ENCODE measurements around the gene CFB. TPM values are rescaled to one million over a fixed set of nuclear protein-coding genes. Genes with fewer than 3 reads are reported as not detected.

Gene CFB
- total and polyA plus RNA-seq, 4 experiments from 2014 or later, result 0.64 TPM; not detected in 3

GRCh38 chr6:31948306-31948705, 2.4 kb downstream of the CFB start:
- Mint-ChIP-seq H3K27ac (peak overlapping the region in 2 of 7 donors; percentile 43 to 71), H3K4me1 (no peaks in the 10 kb centered on the region), H3K36me3 (peaks cover 8 to 15% of the 10 kb centered on the region in 2 donors), H3K27me3 (peaks cover 10 to 12% of the 10 kb centered on the region in 2 donors), H3K4me3 (no peak overlapping the region), H3K9me3 (peaks cover 0 to 2% (median 0%) of the 10 kb centered on the region in 8 donors)
- no peak for DNase-seq
- CTCF ChIA-PET (ENCODE audit: partially characterized antibody), result no interaction called here
- Histone ChIP-seq H3K27ac (ENCODE audit: low read depth, low read length) (no peak overlapping the region), H3K27me3 (ENCODE audit: insufficient read depth, low read length) (no peaks in the 10 kb centered on the region), H3K36me3 (ENCODE audit: insufficient read depth, low read length) (peaks cover 14% of the 10 kb centered on the region), H3K4me3 (ENCODE audit: low read length in 2 of 2) (no peak overlapping the region), H3K4me1 (ENCODE audit: insufficient read depth, low read length) (no peaks in the 10 kb centered on the region), H3K9me3 (ENCODE audit: control insufficient read depth in 1 of 2, low read length in 2 of 2) (no peaks in the 10 kb centered on the region)
- POLR2A ChIA-PET (ENCODE audit: partially characterized antibody), result no interaction called here
- intact Hi-C loops (cut with micrococcal nuclease), result no loop called here

- no peak overlapping the region for H3K27ac ChIP-seq (ENCODE audit: low read depth, low read length)
- Mint-ChIP-seq H3K27me3 (peaks cover 6 to 11% of the 10 kb centered on the region in 2 donors), H3K27ac (peak overlapping the region in 3 of 7 donors; percentile 29 to 74 (median 43)), H3K36me3 (peaks cover 13 to 21% of the 10 kb centered on the region in 2 donors), H3K9me3 (peaks cover 0 to 2% (median 0%) of the 10 kb centered on the region in 8 donors), H3K4me3 (no peak overlapping the region), H3K4me1 (no peaks in the 10 kb centered on the region)
- no peak for DNase-seq
- POLR2A ChIA-PET (ENCODE audit: partially characterized antibody), result interaction anchor here (2.7 to 6.0 kb wide), 2 partner anchors 10 to 23 kb away, joined by 11 to 36 read pairs; partner anchors contain the start of genes DXO, NELFE and SKIC2
- intact Hi-C loops (cut with micrococcal nuclease), result no loop called here
- CTCF ChIA-PET (ENCODE audit: partially characterized antibody), result no interaction called here
- peaks cover 20% of the 10 kb centered on the region for H3K36me3 ChIP-seq (ENCODE audit: insufficient read depth, low read length)
- H3K4me1 ChIP-seq (ENCODE audit: insufficient read depth, low read length), result no peaks in the 10 kb centered on the region
- H3K9me3 ChIP-seq (ENCODE audit: control insufficient read depth in 1 of 2, low read length in 2 of 2), result no peaks in the 10 kb centered on the region
- no peak overlapping the region for H3K4me3 ChIP-seq (ENCODE audit: low read length in 2 of 2)
- no peaks in the 10 kb centered on the region for H3K27me3 ChIP-seq (ENCODE audit: insufficient read depth, low read length)
Observed at GRCh38 chr6:31948753-31949413, 3.0 kb downstream of the CFB start.

GRCh38 chr6:31949926-31950548, 4.1 kb downstream of the CFB start:
- ChIA-PET POLR2A (ENCODE audit: partially characterized antibody) (interaction anchor here (1.1 to 6.0 kb wide), 3 partner anchors 9 to 298 kb away, joined by 5 to 36 read pairs (median 11); partner anchors contain the start of genes BAG6, DXO, NELFE and SKIC2), CTCF (ENCODE audit: partially characterized antibody) (interaction anchor here (0.7 to 1.1 kb wide), 2 partner anchors 29 to 120 kb away, joined by 3 read pairs; no protein-coding TSS in a partner anchor)
- intact Hi-C loops (cut with micrococcal nuclease), result no loop called here
- Mint-ChIP-seq H3K27ac (peak overlapping the region in 2 of 7 donors; percentile 11 to 15), H3K36me3 (peaks cover 25 to 33% of the 10 kb centered on the region in 2 donors), H3K9me3 (no peaks in the 10 kb centered on the region), H3K4me3 (no peak overlapping the region), H3K27me3 (peaks cover 5 to 6% of the 10 kb centered on the region in 2 donors), H3K4me1 (no peaks in the 10 kb centered on the region)
- DNase-seq, result no peak
- Histone ChIP-seq H3K4me1 (ENCODE audit: insufficient read depth, low read length) (no peaks in the 10 kb centered on the region), H3K36me3 (ENCODE audit: insufficient read depth, low read length) (peaks cover 31% of the 10 kb centered on the region), H3K4me3 (ENCODE audit: low read length in 2 of 2) (no peak overlapping the region), H3K9me3 (ENCODE audit: control insufficient read depth in 1 of 2, low read length in 2 of 2) (no peaks in the 10 kb centered on the region), H3K27me3 (ENCODE audit: insufficient read depth, low read length) (no peaks in the 10 kb centered on the region), H3K27ac (ENCODE audit: low read depth, low read length) (no peak overlapping the region)

DNA sequence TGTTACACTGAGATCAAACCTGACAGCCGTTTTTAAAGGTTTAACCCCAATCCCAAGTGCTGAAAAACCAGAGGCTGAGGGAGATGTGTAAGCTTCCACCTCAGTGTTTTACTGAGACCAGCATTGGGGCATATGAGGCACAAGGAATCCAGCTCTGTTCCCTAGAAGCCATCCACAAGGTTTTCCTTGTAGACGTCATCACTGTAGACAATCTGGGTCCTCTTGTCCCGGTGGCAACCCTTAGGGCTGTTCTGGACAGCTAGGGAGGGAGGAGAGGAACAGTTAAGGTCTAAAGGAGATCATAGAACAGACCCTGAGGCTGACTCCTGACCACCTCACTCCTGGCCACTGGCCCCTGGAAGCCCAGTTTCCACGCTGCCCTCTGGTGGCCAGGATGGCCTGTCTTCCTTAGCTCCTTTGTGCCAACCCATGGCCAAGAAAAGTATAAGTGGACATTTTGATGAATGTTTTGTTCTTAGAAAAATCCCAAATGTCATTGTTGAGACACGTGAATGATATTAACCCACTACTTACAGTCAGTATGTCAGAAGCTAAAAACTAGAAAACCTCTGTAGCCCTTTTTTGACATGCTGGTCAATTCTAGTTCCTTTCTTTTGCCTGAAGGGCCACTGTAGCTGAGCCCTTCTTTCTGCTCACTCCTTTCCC, 6.4 kb downstream of the CFB start:
- H3K36me3 Mint-ChIP-seq, result peaks cover 32 to 40% of the 10 kb centered on the region in 2 donors
- ChIA-PET POLR2A (ENCODE audit: partially characterized antibody) (interaction anchor here (1.0 to 6.0 kb wide), 8 partner anchors 11 to 598 kb away, joined by 3 to 36 read pairs (median 4); partner anchors contain the start of genes DDAH2, DXO, EHMT2 and NEU1), CTCF (ENCODE audit: partially characterized antibody) (interaction anchor here (0.7 to 3.0 kb wide), 15 partner anchors 9 to 406 kb away, joined by 3 to 13 read pairs (median 5); partner anchors contain the start of genes ATP6V1G2, LY6G5C and NFKBIL1)
- H3K4me3 Mint-ChIP-seq, result no peak overlapping the region
- intact Hi-C loops (cut with micrococcal nuclease), result no loop called here
- H3K27me3 Mint-ChIP-seq, result no peaks in the 10 kb centered on the region
- DNase-seq, result peak in 1 of 5 donors; percentile 19
- peaks cover 4% of the 10 kb centered on the region for H3K4me1 ChIP-seq (ENCODE audit: insufficient read depth, low read length)
- H3K4me1 Mint-ChIP-seq, result peaks cover 0 to 3% (median under 1%) of the 10 kb centered on the region in 4 donors
- no peak overlapping the region for H3K4me3 ChIP-seq (ENCODE audit: low read length in 2 of 2)
- H3K9me3 Mint-ChIP-seq, result no peaks in the 10 kb centered on the region
- no peaks in the 10 kb centered on the region for H3K9me3 ChIP-seq (ENCODE audit: control insufficient read depth in 1 of 2, low read length in 2 of 2)
- H3K27ac Mint-ChIP-seq, result peak overlapping the region in 4 of 7 donors; percentile 46 to 82 (median 60)
- H3K27me3 ChIP-seq (ENCODE audit: insufficient read depth, low read length), result no peaks in the 10 kb centered on the region
- peaks cover 48% of the 10 kb centered on the region for H3K36me3 ChIP-seq (ENCODE audit: insufficient read depth, low read length)
- H3K27ac ChIP-seq (ENCODE audit: low read depth, low read length), result no peak overlapping the region

- DNase-seq, result no peak
- Mint-ChIP-seq H3K27me3 (no peaks in the 10 kb centered on the region), H3K4me1 (peaks cover 3 to 9% (median 6%) of the 10 kb centered on the region in 4 donors), H3K27ac (peak overlapping the region in 4 of 7 donors; percentile 46 to 82 (median 60)), H3K9me3 (no peaks in the 10 kb centered on the region), H3K36me3 (peaks cover 32 to 44% of the 10 kb centered on the region in 2 donors), H3K4me3 (no peak overlapping the region)
- Histone ChIP-seq H3K4me3 (ENCODE audit: low read length in 2 of 2) (no peak overlapping the region), H3K4me1 (ENCODE audit: insufficient read depth, low read length) (peaks cover 10% of the 10 kb centered on the region), H3K9me3 (ENCODE audit: control insufficient read depth in 1 of 2, low read length in 2 of 2) (no peaks in the 10 kb centered on the region), H3K27ac (ENCODE audit: low read depth, low read length) (no peak overlapping the region), H3K27me3 (ENCODE audit: insufficient read depth, low read length) (no peaks in the 10 kb centered on the region), H3K36me3 (ENCODE audit: insufficient read depth, low read length) (peaks cover 54% of the 10 kb centered on the region)
- POLR2A ChIA-PET (ENCODE audit: partially characterized antibody), result interaction anchor here (1.2 to 6.0 kb wide), 7 partner anchors 11 to 598 kb away, joined by 3 to 36 read pairs (median 4); partner anchors contain the start of genes DDAH2, DXO, EHMT2 and NEU1
- CTCF ChIA-PET (ENCODE audit: partially characterized antibody), result interaction anchor here (0.7 to 3.0 kb wide), 12 partner anchors 10 to 407 kb away, joined by 3 to 13 read pairs (median 5); partner anchors contain the start of genes ATP6V1G2, LY6G5C and NFKBIL1
- intact Hi-C loops (cut with micrococcal nuclease), result no loop called here
Observed at GRCh38 chr6:31952890-31953289, 7.0 kb downstream of the CFB start.

- H3K36me3 Mint-ChIP-seq, result peaks cover 32 to 57% of the 10 kb centered on the region in 2 donors
- Histone ChIP-seq H3K9me3 (ENCODE audit: control insufficient read depth in 1 of 2, low read length in 2 of 2) (no peaks in the 10 kb centered on the region), H3K4me3 (ENCODE audit: low read length in 2 of 2) (no peak overlapping the region), H3K27ac (ENCODE audit: low read depth, low read length) (no peak overlapping the region), H3K36me3 (ENCODE audit: insufficient read depth, low read length) (peaks cover 54% of the 10 kb centered on the region), H3K27me3 (ENCODE audit: insufficient read depth, low read length) (no peaks in the 10 kb centered on the region), H3K4me1 (ENCODE audit: insufficient read depth, low read length) (peaks cover 22% of the 10 kb centered on the region)
- H3K27me3 Mint-ChIP-seq, result no peaks in the 10 kb centered on the region
- H3K4me3 Mint-ChIP-seq, result no peak overlapping the region
- H3K4me1 Mint-ChIP-seq, result peaks cover 9 to 26% (median 18%) of the 10 kb centered on the region in 4 donors
- no peak for DNase-seq
- H3K27ac Mint-ChIP-seq, result peak overlapping the region in 4 of 7 donors; percentile 13 to 88 (median 46)
- ChIA-PET CTCF (ENCODE audit: partially characterized antibody) (no interaction called here), POLR2A (ENCODE audit: partially characterized antibody) (interaction anchor here (6.0 kb wide), 1 partner anchor 17 kb away, joined by 36 read pairs; the partner anchor contains the start of gene DXO)
- intact Hi-C loops (cut with micrococcal nuclease), result no loop called here
- no peaks in the 10 kb centered on the region for H3K9me3 Mint-ChIP-seq
Observed at GRCh38 chr6:31954511-31954910, 8.6 kb downstream of the CFB start.
